Measurements from ENCODE around the gene ROS1.

DNA sequence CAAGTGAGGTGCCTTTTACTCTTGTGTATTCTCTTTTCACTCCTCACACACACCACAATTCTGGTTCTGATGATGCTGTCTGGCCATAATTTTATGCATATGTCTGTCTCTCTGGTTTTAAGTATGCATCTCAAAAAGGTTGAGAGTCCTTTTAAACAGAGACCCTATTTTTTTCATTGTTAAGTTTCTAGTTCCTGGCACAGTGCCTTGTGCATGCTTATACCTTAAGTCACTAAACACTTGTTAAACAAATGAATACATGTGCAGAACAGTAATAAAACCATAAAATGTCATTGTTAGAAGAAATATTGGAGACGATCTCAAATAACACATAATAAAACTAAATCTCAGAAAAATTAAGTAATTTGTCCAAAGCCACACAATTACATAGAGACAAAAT is 7.9 kb downstream of the ROS1 start:
- TF ChIP-seq, protein P1, sequence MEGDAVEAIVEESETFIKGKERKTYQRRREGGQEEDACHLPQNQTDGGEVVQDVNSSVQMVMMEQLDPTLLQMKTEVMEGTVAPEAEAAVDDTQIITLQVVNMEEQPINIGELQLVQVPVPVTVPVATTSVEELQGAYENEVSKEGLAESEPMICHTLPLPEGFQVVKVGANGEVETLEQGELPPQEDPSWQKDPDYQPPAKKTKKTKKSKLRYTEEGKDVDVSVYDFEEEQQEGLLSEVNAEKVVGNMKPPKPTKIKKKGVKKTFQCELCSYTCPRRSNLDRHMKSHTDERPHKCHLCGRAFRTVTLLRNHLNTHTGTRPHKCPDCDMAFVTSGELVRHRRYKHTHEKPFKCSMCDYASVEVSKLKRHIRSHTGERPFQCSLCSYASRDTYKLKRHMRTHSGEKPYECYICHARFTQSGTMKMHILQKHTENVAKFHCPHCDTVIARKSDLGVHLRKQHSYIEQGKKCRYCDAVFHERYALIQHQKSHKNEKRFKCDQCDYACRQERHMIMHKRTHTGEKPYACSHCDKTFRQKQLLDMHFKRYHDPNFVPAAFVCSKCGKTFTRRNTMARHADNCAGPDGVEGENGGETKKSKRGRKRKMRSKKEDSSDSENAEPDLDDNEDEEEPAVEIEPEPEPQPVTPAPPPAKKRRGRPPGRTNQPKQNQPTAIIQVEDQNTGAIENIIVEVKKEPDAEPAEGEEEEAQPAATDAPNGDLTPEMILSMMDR (IDR thresholded peaks at IDR 0.05): no peak
- TF ChIP-seq POLR2A (IDR thresholded peaks at IDR 0.05): no peak
